CD4-positive, alpha-beta T cell (primary cell): ENCODE data around the gene PISD. TPM values are rescaled to one million over a fixed set of nuclear protein-coding genes. Genes with fewer than 3 reads are reported as not detected.

Experiments
- ATAC-seq: fragments of 200-7000 bp; cut with Tn5 transposase; one replicate; pipeline ENCODE4 v1.10.0; 2022; ENCODE audit warnings: mild to moderate bottlenecking; ENCODE audit not compliant: poor library complexity
- CTCF ChIA-PET: fragments of 350-600 bp; sonication (Branson Sonifier 250); formaldehyde crosslinking; loops from one replicate; lab custom pipeline; 2021; ENCODE audit warnings: antibody characterized with exemption, inconsistent platforms; lab: Charles Lee
- POLR2A ChIA-PET: fragments of 350-600 bp; sonication (Branson Sonifier 250); formaldehyde crosslinking; loops from one replicate; lab custom pipeline; 2021; ENCODE audit warnings: antibody characterized with exemption, inconsistent platforms; lab: Charles Lee
- DNase-seq, 14 experiments: peaks; one replicate each; pipeline ENCODE4 v3.0.0-alpha.2; 2013 to 2020; ENCODE audit warnings: mixed read lengths in 2 of 14
- H3K27ac ChIP-seq, 2 donors: one replicate each; pipeline versions ENCODE4 v1.5.1 to v1.7.0; 2013; ENCODE audit warnings: low read length in 2 of 2, low read depth in 1 of 2, mild to moderate bottlenecking in 1 of 2
- H3K27me3 ChIP-seq, 2 experiments: 1 replicate in 1 of 2; 2 replicates in 1 of 2; pipeline versions ENCODE4 v1.6.1 to v1.7.0; 2013; ENCODE audit warnings: low read length in 2 of 2, control low read depth in 1 of 2, mild to moderate bottlenecking in 1 of 2, moderate library complexity in 1 of 2; ENCODE audit not compliant: insufficient read depth in 2 of 2, control insufficient read depth in 1 of 2
- H3K36me3 ChIP-seq: one replicate; pipeline ENCODE4 v1.6.1; 2013; ENCODE audit warnings: low read length, control low read depth; ENCODE audit not compliant: insufficient read depth
- H3K4me1 ChIP-seq: one replicate; pipeline ENCODE4 v1.6.1; 2013; ENCODE audit warnings: low read length, control low read depth; ENCODE audit not compliant: insufficient read depth
- H3K4me3 ChIP-seq: one replicate; pipeline ENCODE4 v1.5.1; 2013; ENCODE audit warnings: mild to moderate bottlenecking, low read length, moderate library complexity
- H3K9me3 ChIP-seq, 2 experiments: 1 replicate in 1 of 2; 2 replicates in 1 of 2; pipeline versions ENCODE4 v1.6.1 to v1.7.0; 2013; ENCODE audit warnings: low read length in 2 of 2, mild to moderate bottlenecking in 2 of 2, control low read depth in 1 of 2, moderate library complexity in 1 of 2; ENCODE audit not compliant: control insufficient read depth in 1 of 2, insufficient read depth in 1 of 2
- H3K27ac Mint-ChIP-seq: one replicate; pipeline ENCODE4 v1.8.0; 2020; ENCODE audit warnings: mixed read lengths
- H3K27me3 Mint-ChIP-seq: one replicate; pipeline ENCODE4 v1.8.0; 2021; ENCODE audit warnings: mixed read lengths
- H3K36me3 Mint-ChIP-seq: one replicate; pipeline ENCODE4 v1.8.0; 2021; ENCODE audit warnings: low read depth, mixed read lengths
- H3K4me1 Mint-ChIP-seq: one replicate; pipeline ENCODE4 v1.8.0; 2021; ENCODE audit warnings: low read depth, mixed read lengths
- H3K4me3 Mint-ChIP-seq: one replicate; pipeline ENCODE4 v1.8.0; 2020; ENCODE audit warnings: mild to moderate bottlenecking, mixed read lengths
- H3K9me3 Mint-ChIP-seq: one replicate; pipeline ENCODE4 v1.8.0; 2020; ENCODE audit warnings: mixed read lengths
- intact Hi-C, 2 experiments: fragments of 100-400 bp; cut with DNase I in 1 of 2; cut with micrococcal nuclease in 1 of 2; formaldehyde crosslinking; loops; one replicate each; pipeline versions ENCODE4 v1.15.1 to v1.9.0; 2023 to 2025; cut with DNase I, micrococcal nuclease
- total RNA-seq, 174 experiments: library from RNA in 2 of 174; stranded (reverse) in 2 of 174; gene quantifications; one replicate each; pipeline ENCODE4 v1.2.3 and lab custom pipeline; 2021 to 2026
- TF ChIP-seq, protein P1 (sequence below): fragments of 200-600 bp; IDR thresholded peaks from one replicate; pipeline ENCODE4 v1.8.0; 2022; ENCODE audit warnings: antibody characterized with exemption, mild to moderate bottlenecking

The PISD gene
- total RNA-seq, 2 experiments from 2014 or later: 23.4 to 25.3 TPM

DNA sequence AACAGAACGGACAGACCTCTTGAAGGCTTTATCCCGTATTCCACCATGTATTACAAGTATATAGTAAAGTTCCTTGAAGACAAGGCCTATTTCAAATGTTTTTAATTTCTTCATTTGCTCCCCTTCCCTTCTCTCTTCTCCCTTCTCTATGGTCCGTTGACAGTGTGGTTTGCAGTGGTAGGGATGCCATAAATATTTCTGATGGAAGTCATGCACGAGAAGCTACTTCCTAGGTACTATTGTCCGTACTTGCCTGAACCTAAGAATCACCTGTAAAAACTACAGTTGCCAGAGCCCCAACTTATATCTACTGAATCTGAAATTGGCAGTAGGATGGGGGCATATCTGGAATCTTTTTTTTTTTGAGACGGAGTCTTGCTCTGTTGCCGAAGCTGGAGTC lies 2.8 kb downstream of the PISD start:
- H3K4me3 Mint-ChIP-seq: no peak overlapping the region
- ATAC-seq (no peak), DNase-seq (no peak)
- no peak overlapping the region for H3K4me3 ChIP-seq
- H3K36me3 Mint-ChIP-seq: peaks cover 27% of the 10 kb centered on the region
- no peak overlapping the region for H3K27ac ChIP-seq
- intact Hi-C loops: no loop called here
- no peak overlapping the region for H3K27ac Mint-ChIP-seq
- H3K4me1 Mint-ChIP-seq: peaks cover 37% of the 10 kb centered on the region
- H3K27me3 Mint-ChIP-seq: no peaks in the 10 kb centered on the region
- ChIA-PET POLR2A (interaction anchor here (1.0 to 1.8 kb wide), 2 partner anchors 17 to 299 kb away, joined by 3 to 7 read pairs; no protein-coding TSS in a partner anchor), CTCF (interaction anchor here (0.6 kb wide), 1 partner anchor 307 kb away, joined by 4 read pairs; no protein-coding TSS in a partner anchor)
- H3K9me3 ChIP-seq: no peaks in the 10 kb centered on the region
- peaks cover 6% of the 10 kb centered on the region for H3K36me3 ChIP-seq
- H3K9me3 Mint-ChIP-seq: no peaks in the 10 kb centered on the region
- peaks cover 29% of the 10 kb centered on the region for H3K4me1 ChIP-seq
- H3K27me3 ChIP-seq: no peaks in the 10 kb centered on the region
- TF ChIP-seq, protein P1, sequence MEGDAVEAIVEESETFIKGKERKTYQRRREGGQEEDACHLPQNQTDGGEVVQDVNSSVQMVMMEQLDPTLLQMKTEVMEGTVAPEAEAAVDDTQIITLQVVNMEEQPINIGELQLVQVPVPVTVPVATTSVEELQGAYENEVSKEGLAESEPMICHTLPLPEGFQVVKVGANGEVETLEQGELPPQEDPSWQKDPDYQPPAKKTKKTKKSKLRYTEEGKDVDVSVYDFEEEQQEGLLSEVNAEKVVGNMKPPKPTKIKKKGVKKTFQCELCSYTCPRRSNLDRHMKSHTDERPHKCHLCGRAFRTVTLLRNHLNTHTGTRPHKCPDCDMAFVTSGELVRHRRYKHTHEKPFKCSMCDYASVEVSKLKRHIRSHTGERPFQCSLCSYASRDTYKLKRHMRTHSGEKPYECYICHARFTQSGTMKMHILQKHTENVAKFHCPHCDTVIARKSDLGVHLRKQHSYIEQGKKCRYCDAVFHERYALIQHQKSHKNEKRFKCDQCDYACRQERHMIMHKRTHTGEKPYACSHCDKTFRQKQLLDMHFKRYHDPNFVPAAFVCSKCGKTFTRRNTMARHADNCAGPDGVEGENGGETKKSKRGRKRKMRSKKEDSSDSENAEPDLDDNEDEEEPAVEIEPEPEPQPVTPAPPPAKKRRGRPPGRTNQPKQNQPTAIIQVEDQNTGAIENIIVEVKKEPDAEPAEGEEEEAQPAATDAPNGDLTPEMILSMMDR: no peak

DNA sequence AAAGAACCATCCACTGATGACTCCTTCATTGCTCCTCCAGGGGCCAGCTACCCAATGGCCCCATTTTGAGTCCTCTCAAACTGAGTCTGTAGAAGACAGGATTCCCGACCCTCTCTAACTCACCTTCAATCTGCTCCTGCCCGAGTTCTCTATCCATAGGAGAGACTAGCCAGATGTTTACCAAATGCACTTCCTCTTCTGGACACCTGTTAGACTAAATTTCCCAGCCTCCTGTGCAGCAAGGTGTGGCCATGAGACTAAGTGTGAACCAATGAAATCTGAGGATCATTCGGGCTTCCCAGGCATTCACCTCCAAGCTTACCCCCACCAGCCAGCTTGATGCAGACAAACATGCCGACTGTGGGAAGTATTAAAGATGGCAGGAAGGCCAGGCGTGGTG lies 7.6 kb downstream of the PISD start:
- no peaks in the 10 kb centered on the region for H3K27me3 ChIP-seq
- peaks cover 29% of the 10 kb centered on the region for H3K4me1 Mint-ChIP-seq
- H3K27ac ChIP-seq: no peak overlapping the region
- no peak overlapping the region for H3K4me3 Mint-ChIP-seq
- H3K4me3 ChIP-seq: no peak overlapping the region
- H3K9me3 ChIP-seq: no peaks in the 10 kb centered on the region
- DNase-seq: no peak
- no peak overlapping the region for H3K27ac Mint-ChIP-seq
- peaks cover 7% of the 10 kb centered on the region for H3K4me1 ChIP-seq
- intact Hi-C loops: no loop called here
- H3K36me3 ChIP-seq: peaks cover 17% of the 10 kb centered on the region
- H3K27me3 Mint-ChIP-seq: no peaks in the 10 kb centered on the region
- CTCF ChIA-PET: interaction anchor here (1.6 kb wide), 1 partner anchor 11 kb away, joined by 4 read pairs; no protein-coding TSS in a partner anchor
- no peak for ATAC-seq
- no peaks in the 10 kb centered on the region for H3K9me3 Mint-ChIP-seq
- TF ChIP-seq, protein P1: no peak
- POLR2A ChIA-PET: no interaction called here
- H3K36me3 Mint-ChIP-seq: peaks cover 26% of the 10 kb centered on the region

DNA sequence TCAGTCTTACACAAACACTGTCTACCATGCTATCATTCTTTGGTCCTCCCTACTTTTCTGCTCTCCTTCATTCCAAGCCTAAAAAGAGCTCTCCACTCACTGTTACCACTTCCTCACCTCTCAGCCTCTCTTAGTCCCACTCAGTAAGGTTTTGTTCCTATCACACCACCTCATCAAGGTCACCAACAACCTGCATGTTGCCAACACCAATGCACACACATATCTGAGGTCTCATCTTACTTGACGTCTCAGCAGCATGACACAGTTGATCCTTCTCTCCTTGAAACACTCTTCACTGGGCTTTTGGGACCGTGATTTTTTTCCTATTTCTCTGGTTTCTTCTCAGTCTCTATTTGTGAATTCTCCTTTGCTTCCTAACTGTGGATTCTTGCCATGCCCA lies 8.1 kb downstream of the PISD start:
- ChIA-PET CTCF (interaction anchor here (0.9 kb wide), 1 partner anchor 9 kb away, joined by 3 read pairs; no protein-coding TSS in a partner anchor), POLR2A (interaction anchor here (1.0 kb wide), 1 partner anchor 8 kb away, joined by 5 read pairs; the partner anchor contains the start of gene PISD)
- no peaks in the 10 kb centered on the region for H3K27me3 ChIP-seq
- no peak overlapping the region for H3K4me3 Mint-ChIP-seq
- H3K36me3 Mint-ChIP-seq: peaks cover 31% of the 10 kb centered on the region
- DNase-seq (no peak), ATAC-seq (no peak)
- H3K4me3 ChIP-seq: no peak overlapping the region
- H3K27me3 Mint-ChIP-seq: no peaks in the 10 kb centered on the region
- no peak overlapping the region for H3K27ac Mint-ChIP-seq
- intact Hi-C loops: no loop called here
- no peak overlapping the region for H3K27ac ChIP-seq
- TF ChIP-seq, protein P1: no peak
- peaks cover 16% of the 10 kb centered on the region for H3K36me3 ChIP-seq
- no peaks in the 10 kb centered on the region for H3K9me3 ChIP-seq
- no peaks in the 10 kb centered on the region for H3K9me3 Mint-ChIP-seq
- H3K4me1 Mint-ChIP-seq: peaks cover 26% of the 10 kb centered on the region
- peaks cover 7% of the 10 kb centered on the region for H3K4me1 ChIP-seq
